ENCODE results near the gene REG1B. TPM values are rescaled to one million over a fixed set of nuclear protein-coding genes. Genes with fewer than 3 reads are reported as not detected.

The REG1B gene
- total RNA-seq, 4 donors from 2014 or later: not detected

DNA sequence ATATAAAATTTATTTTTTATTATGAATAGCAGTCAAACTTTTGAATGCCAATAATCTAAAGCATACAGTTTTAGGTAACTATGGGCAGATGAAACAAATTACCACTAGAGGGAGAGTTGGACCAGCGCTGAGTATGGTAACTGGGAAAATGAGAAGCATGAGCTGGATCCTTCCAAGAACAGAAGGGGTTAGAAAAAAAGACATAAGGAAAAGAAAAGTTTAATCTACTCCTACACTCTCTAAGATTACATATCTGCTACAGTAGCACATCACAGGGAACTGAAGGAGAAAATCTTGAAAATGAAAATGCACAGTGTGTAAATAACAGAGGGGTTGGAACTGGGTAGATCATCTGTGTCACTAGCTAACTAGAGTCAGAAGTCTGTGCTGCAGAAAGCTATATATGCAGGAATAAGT is 46.8 kb downstream of the REG1B start:
- ATAC-seq (ENCODE audit: low FRiP score): no peak
- TF ChIP-seq, protein P1, sequence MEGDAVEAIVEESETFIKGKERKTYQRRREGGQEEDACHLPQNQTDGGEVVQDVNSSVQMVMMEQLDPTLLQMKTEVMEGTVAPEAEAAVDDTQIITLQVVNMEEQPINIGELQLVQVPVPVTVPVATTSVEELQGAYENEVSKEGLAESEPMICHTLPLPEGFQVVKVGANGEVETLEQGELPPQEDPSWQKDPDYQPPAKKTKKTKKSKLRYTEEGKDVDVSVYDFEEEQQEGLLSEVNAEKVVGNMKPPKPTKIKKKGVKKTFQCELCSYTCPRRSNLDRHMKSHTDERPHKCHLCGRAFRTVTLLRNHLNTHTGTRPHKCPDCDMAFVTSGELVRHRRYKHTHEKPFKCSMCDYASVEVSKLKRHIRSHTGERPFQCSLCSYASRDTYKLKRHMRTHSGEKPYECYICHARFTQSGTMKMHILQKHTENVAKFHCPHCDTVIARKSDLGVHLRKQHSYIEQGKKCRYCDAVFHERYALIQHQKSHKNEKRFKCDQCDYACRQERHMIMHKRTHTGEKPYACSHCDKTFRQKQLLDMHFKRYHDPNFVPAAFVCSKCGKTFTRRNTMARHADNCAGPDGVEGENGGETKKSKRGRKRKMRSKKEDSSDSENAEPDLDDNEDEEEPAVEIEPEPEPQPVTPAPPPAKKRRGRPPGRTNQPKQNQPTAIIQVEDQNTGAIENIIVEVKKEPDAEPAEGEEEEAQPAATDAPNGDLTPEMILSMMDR (IDR thresholded peaks at IDR 0.05): no peak

DNA sequence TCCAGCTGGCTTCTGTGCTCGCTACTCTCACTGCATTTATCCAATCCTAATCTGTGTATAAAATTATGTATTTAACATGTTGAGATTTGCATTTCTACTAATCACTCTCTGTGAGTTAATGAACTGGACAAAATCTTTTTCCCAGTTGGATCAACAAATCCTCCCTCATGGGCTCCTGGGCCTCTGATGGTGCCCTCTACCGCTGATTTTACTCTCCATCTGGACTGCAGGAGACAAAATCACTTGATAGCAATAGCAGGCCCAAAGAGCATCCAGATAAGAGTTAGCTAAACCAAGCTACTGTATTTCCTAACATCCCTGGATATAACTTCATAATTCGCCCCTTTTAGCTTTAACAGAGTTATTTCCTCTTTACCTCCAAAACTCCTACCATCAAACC is 47.8 kb downstream of the REG1B start:
- ATAC-seq (ENCODE audit: low FRiP score) (no peak), DNase-seq (ENCODE audit: low spot score) (no peak)
- TF ChIP-seq, protein P1 (IDR thresholded peaks at IDR 0.05): no peak

More for the DNA sequence above, 46.8 kb downstream of the REG1B start:
- no peak for DNase-seq (ENCODE audit: low spot score)

Other genes with a start within 250 kb of the REG1B start
- under 1 TPM in 1 of 4 donors, not detected in 3; 0.65 TPM for gene REG3G, start 62.3 kb downstream of the REG1B start, total RNA-seq
- 1 to 10 TPM in 1 of 4 donors, not detected in 3; 1.5 TPM for gene REG1A, start 32.5 kb upstream of the REG1B start, total RNA-seq
- gene REG3A, start 71.8 kb upstream of the REG1B start, total RNA-seq: not detected

All from omental fat pad (tissue), 4 donors.